Fibroblast of villous mesenchyme (primary cell): ENCODE data around the gene SPIRE1. TPM values are rescaled to one million over a fixed set of nuclear protein-coding genes. Genes with fewer than 3 reads are reported as not detected.
"Not testable (repeated sequence)": the region's sequence is repeated elsewhere in the genome, so short reads cannot be mapped to it uniquely, and the experiment has no call there.

Experiments
- DNase-seq: peaks from one replicate; pipeline ENCODE4 v3.0.0-alpha.2; 2010; ENCODE audit warnings: low read depth
- H3K4me3 ChIP-seq: 2 replicates; pipeline ENCODE4 v1.5.1; 2011; ENCODE audit warnings: low read depth, mild to moderate bottlenecking, low read length
- CTCF ChIP-seq: IDR thresholded peaks from 2 replicates; pipeline ENCODE4 v1.5.1; 2012; ENCODE audit warnings: low read depth, mild to moderate bottlenecking, low read length; ENCODE audit not compliant: insufficient read depth
- total RNA-seq: library from RNA; depleted of rRNA; stranded (reverse); fragments of >200 nt; gene quantifications from 2 replicates; pipeline ENCODE4 v1.2.3, GENCODE V29; 2012

SPIRE1 gene
- total RNA-seq, 1 donor = 39.3 TPM

- DNase-seq = no peak
- no peak overlapping the region for H3K4me3 ChIP-seq
- TF ChIP-seq CTCF = no peak
Observed at GRCh38 chr18:12638644-12639124, 19.2 kb downstream of the SPIRE1 start.

- H3K4me3 ChIP-seq = no peak overlapping the region
- TF ChIP-seq CTCF = no peak
- peak; percentile 22 for DNase-seq
Observed at GRCh38 chr18:12637901-12638643, 19.8 kb downstream of the SPIRE1 start.

- no peak overlapping the region for H3K4me3 ChIP-seq
- DNase-seq = peak; percentile 17
- no peak for TF ChIP-seq CTCF
Observed at GRCh38 chr18:12637393-12637792, 20.5 kb downstream of the SPIRE1 start.

- no peak for DNase-seq
- no peak for TF ChIP-seq CTCF
- no peak overlapping the region for H3K4me3 ChIP-seq
Observed at GRCh38 chr18:12631831-12632477, 26.0 kb downstream of the SPIRE1 start.

GRCh38 chr18:12630136-12630535, 27.8 kb downstream of the SPIRE1 start:
- no peak for TF ChIP-seq CTCF
- DNase-seq = peak; percentile 57
- H3K4me3 ChIP-seq = no peak overlapping the region

- no peak overlapping the region for H3K4me3 ChIP-seq
- no peak for TF ChIP-seq CTCF
- peak; percentile 61 for DNase-seq
Observed at GRCh38 chr18:12628706-12629702, 28.9 kb downstream of the SPIRE1 start.

- DNase-seq, H3K4me3 ChIP-seq: not testable (repeated sequence)
Observed at GRCh38 chr18:12627199-12627598, 30.7 kb downstream of the SPIRE1 start.
